SK-N-SH treated with all-trans-retinoic acid at 6 μM for 48 hours (cell line): ENCODE data around the gene KCTD3.

Source experiments
- ATAC-seq: fragments of 200-7000 bp; cut with Tn5 transposase; 3 replicates; pipeline ENCODE4 v1.9.1; 2020; ENCODE audit warnings: mild to moderate bottlenecking, moderate library complexity
- ARNTL ChIP-seq: fragments of 450-650 bp; formaldehyde crosslinking; IDR thresholded peaks from 2 replicates; pipeline ENCODE4 v1.5.0; 2020; ENCODE audit warnings: low read depth, mild to moderate bottlenecking, moderate library complexity, borderline replicate concordance
- BACH2 ChIP-seq: fragments of 250-450 bp; sonication (Bioruptor Pico); IDR thresholded peaks from 2 replicates; pipeline ENCODE4 v1.9.0; 2021; ENCODE audit warnings: mild to moderate bottlenecking, borderline replicate concordance
- CSDC2 ChIP-seq: fragments of 250-450 bp; sonication (Bioruptor Pico); IDR thresholded peaks from 2 replicates; pipeline ENCODE4 v1.5.0; 2020; ENCODE audit warnings: mild to moderate bottlenecking, moderate library complexity
- CSRNP3 ChIP-seq: fragments of 250-450 bp; sonication (Bioruptor Pico); IDR thresholded peaks from 2 replicates; pipeline ENCODE4 v1.5.1; 2021; ENCODE audit warnings: mild to moderate bottlenecking, moderate library complexity
- GLIS3 ChIP-seq: fragments of 250-450 bp; sonication (Bioruptor Pico); IDR thresholded peaks from 2 replicates; pipeline ENCODE4 v1.5.0; 2020; ENCODE audit warnings: mild to moderate bottlenecking, moderate library complexity
- ISL1 ChIP-seq: fragments of 250-450 bp; sonication (Bioruptor Pico); IDR thresholded peaks from 2 replicates; pipeline ENCODE4 v2.1.2; 2022; ENCODE audit warnings: mild to moderate bottlenecking, moderate library complexity
- OSR1 ChIP-seq: fragments of 250-450 bp; sonication (Bioruptor Pico); IDR thresholded peaks from 2 replicates; pipeline ENCODE4 v1.8.0; 2022; ENCODE audit warnings: moderate library complexity, mild to moderate bottlenecking, inconsistent platforms
- PATZ1 ChIP-seq: fragments of 250-450 bp; sonication (Bioruptor Pico); IDR thresholded peaks from 2 replicates; pipeline ENCODE4 v1.8.0; 2020; ENCODE audit warnings: mild to moderate bottlenecking, moderate library complexity, borderline replicate concordance
- POU6F1 ChIP-seq: fragments of 250-450 bp; sonication (Bioruptor Pico); IDR thresholded peaks from 2 replicates; pipeline ENCODE4 v1.8.0; 2021; ENCODE audit warnings: low read depth, mild to moderate bottlenecking, moderate library complexity, borderline replicate concordance
- PPARA ChIP-seq: fragments of 250-450 bp; sonication (Bioruptor Pico); IDR thresholded peaks from 2 replicates; pipeline ENCODE4 v1.5.0; 2020; ENCODE audit warnings: mild to moderate bottlenecking, borderline replicate concordance
- RARB ChIP-seq: fragments of 250-450 bp; sonication (Bioruptor Pico); IDR thresholded peaks from 2 replicates; pipeline ENCODE4 v1.8.0; 2021; ENCODE audit warnings: mild to moderate bottlenecking, moderate library complexity
- SNAI2 ChIP-seq: fragments of 250-450 bp; sonication (Bioruptor Pico); IDR thresholded peaks from 2 replicates; pipeline ENCODE4 v1.5.0; 2020; ENCODE audit warnings: mild to moderate bottlenecking, moderate library complexity
- TCF4 ChIP-seq: fragments of 250-450 bp; sonication (Bioruptor Pico); IDR thresholded peaks from 2 replicates; pipeline ENCODE4 v1.8.0; 2021; ENCODE audit warnings: mild to moderate bottlenecking, moderate library complexity, borderline replicate concordance
- TOX ChIP-seq: fragments of 250-450 bp; sonication (Bioruptor Pico); IDR thresholded peaks from 2 replicates; pipeline ENCODE4 v1.8.0; 2021; ENCODE audit warnings: mild to moderate bottlenecking, moderate library complexity, borderline replicate concordance
- ZC3H10 ChIP-seq: fragments of 250-450 bp; sonication (Bioruptor Pico); IDR thresholded peaks from 2 replicates; pipeline ENCODE4 v1.5.1; 2021; ENCODE audit warnings: mild to moderate bottlenecking, moderate library complexity
- ZFP3 ChIP-seq: fragments of 250-450 bp; sonication (Bioruptor Pico); IDR thresholded peaks from 2 replicates; pipeline ENCODE4 v1.5.0; 2020; ENCODE audit warnings: mild to moderate bottlenecking, moderate library complexity
- ZFP30 ChIP-seq: fragments of 450-650 bp; formaldehyde crosslinking; IDR thresholded peaks from 2 replicates; pipeline ENCODE4 v1.5.0; 2022; ENCODE audit warnings: mild to moderate bottlenecking, moderate library complexity
- ZNF565 ChIP-seq: fragments of 450-650 bp; formaldehyde crosslinking; conservative IDR thresholded peaks from 2 replicates; pipeline ENCODE4 v1.5.0; 2020; ENCODE audit warnings: low read depth, mild to moderate bottlenecking, moderate library complexity
- ZNF70 ChIP-seq: fragments of 450-650 bp; formaldehyde crosslinking; IDR thresholded peaks from 2 replicates; pipeline ENCODE4 v1.5.0; 2020; ENCODE audit warnings: mild to moderate bottlenecking, moderate library complexity
- ZNF8 ChIP-seq: fragments of 450-650 bp; formaldehyde crosslinking; IDR thresholded peaks from 2 replicates; pipeline ENCODE4 v1.5.0; 2020; ENCODE audit warnings: mild to moderate bottlenecking, moderate library complexity
- TF ChIP-seq, protein P1 (sequence below): fragments of 250-450 bp; sonication (Bioruptor Pico); IDR thresholded peaks from 2 replicates; pipeline ENCODE4 v1.5.0; 2020; ENCODE audit warnings: mild to moderate bottlenecking, moderate library complexity

KCTD3 gene

GRCh38 chr1:215543191-215543606, 23.9 kb upstream of the KCTD3 start:
- no peak for ATAC-seq
- TF ChIP-seq RARB = no peak
- no peak for TF ChIP-seq ZNF565 (CRISPR knock-in tag)
- TF ChIP-seq ZNF70 (CRISPR knock-in tag) = no peak
- no peak for TF ChIP-seq ISL1 (CRISPR knock-in tag)
- no peak for TF ChIP-seq ZC3H10 (CRISPR knock-in tag)
- no peak for TF ChIP-seq TCF4 (CRISPR knock-in tag)
- TF ChIP-seq ZFP3 (CRISPR knock-in tag) = no peak
- TF ChIP-seq OSR1 = no peak
- TF ChIP-seq SNAI2 = no peak
- TF ChIP-seq BACH2 = no peak
- TF ChIP-seq CSDC2 = no peak
- no peak for TF ChIP-seq PPARA (CRISPR knock-in tag)
- no peak for TF ChIP-seq POU6F1 (CRISPR knock-in tag)
- no peak for TF ChIP-seq CSRNP3 (CRISPR knock-in tag)
- TF ChIP-seq, protein P1, sequence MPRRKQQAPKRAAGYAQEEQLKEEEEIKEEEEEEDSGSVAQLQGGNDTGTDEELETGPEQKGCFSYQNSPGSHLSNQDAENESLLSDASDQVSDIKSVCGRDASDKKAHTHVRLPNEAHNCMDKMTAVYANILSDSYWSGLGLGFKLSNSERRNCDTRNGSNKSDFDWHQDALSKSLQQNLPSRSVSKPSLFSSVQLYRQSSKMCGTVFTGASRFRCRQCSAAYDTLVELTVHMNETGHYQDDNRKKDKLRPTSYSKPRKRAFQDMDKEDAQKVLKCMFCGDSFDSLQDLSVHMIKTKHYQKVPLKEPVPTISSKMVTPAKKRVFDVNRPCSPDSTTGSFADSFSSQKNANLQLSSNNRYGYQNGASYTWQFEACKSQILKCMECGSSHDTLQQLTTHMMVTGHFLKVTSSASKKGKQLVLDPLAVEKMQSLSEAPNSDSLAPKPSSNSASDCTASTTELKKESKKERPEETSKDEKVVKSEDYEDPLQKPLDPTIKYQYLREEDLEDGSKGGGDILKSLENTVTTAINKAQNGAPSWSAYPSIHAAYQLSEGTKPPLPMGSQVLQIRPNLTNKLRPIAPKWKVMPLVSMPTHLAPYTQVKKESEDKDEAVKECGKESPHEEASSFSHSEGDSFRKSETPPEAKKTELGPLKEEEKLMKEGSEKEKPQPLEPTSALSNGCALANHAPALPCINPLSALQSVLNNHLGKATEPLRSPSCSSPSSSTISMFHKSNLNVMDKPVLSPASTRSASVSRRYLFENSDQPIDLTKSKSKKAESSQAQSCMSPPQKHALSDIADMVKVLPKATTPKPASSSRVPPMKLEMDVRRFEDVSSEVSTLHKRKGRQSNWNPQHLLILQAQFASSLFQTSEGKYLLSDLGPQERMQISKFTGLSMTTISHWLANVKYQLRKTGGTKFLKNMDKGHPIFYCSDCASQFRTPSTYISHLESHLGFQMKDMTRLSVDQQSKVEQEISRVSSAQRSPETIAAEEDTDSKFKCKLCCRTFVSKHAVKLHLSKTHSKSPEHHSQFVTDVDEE (CRISPR knock-in tag) = no peak
- TF ChIP-seq ARNTL (CRISPR knock-in tag) = no peak
- no peak for TF ChIP-seq ZNF8

- no peak for ATAC-seq
- TF ChIP-seq POU6F1 (CRISPR knock-in tag) (no peak), ZNF565 (CRISPR knock-in tag) (no peak), SNAI2 (no peak), ZNF8 (no peak), TCF4 (CRISPR knock-in tag) (no peak), BACH2 (no peak), OSR1 (no peak), ARNTL (CRISPR knock-in tag) (no peak), ZFP30 (CRISPR knock-in tag) (no peak), GLIS3 (CRISPR knock-in tag) (no peak), PATZ1 (CRISPR knock-in tag) (no peak), CSRNP3 (CRISPR knock-in tag) (no peak), TOX (CRISPR knock-in tag) (no peak), ZFP3 (CRISPR knock-in tag) (no peak), RARB (no peak), PPARA (CRISPR knock-in tag) (no peak), ISL1 (CRISPR knock-in tag) (no peak), ZC3H10 (CRISPR knock-in tag) (no peak)
Measured at GRCh38 chr1:215543806-215544205, 23.3 kb upstream of the KCTD3 start.
